DND-41 (cell line): ENCODE data around the gene SON.
A peak's percentile ranks its signal among the peaks of the same experiment; 100 is the strongest.

ENCODE experiments used
- ATAC-seq: fragments of 200-7000 bp; cut with Tn5 transposase; 3 replicates; pipeline ENCODE4 v1.9.1; 2021; ENCODE audit warnings: low read depth; ENCODE audit not compliant: insufficient read depth
- DNase-seq: peaks from one replicate; pipeline ENCODE4 v3.0.0-alpha.2; 2020
- H2AFZ ChIP-seq: 2 replicates; pipeline ENCODE4 v1.6.0; 2012; ENCODE audit warnings: low read depth, low read length
- H3K27ac ChIP-seq: 2 replicates; pipeline ENCODE4 v1.5.1; 2012; ENCODE audit warnings: low read length, inconsistent platforms
- H3K27me3 ChIP-seq: fragments of 200-600 bp; sonication (generic); 2 replicates; pipeline ENCODE4 v1.6.0; 2012; ENCODE audit warnings: low read length, mild to moderate bottlenecking, inconsistent platforms; ENCODE audit not compliant: insufficient read depth, poor library complexity
- H3K36me3 ChIP-seq: 2 replicates; pipeline ENCODE4 v1.5.1; 2012; ENCODE audit warnings: low read length, inconsistent platforms; ENCODE audit not compliant: insufficient read depth
- H3K4me1 ChIP-seq: 2 replicates; pipeline ENCODE4 v1.5.1; 2012; ENCODE audit warnings: mild to moderate bottlenecking, low read length; ENCODE audit not compliant: insufficient read depth
- H3K4me2 ChIP-seq: 2 replicates; pipeline ENCODE4 v1.6.0; 2012; ENCODE audit warnings: mild to moderate bottlenecking, moderate library complexity, low read length, inconsistent platforms; ENCODE audit not compliant: insufficient read depth
- H3K4me3 ChIP-seq, 2 experiments: fragments of 200-600 bp in 1 of 2; shearing (Covaris generic) in 1 of 2; 2 replicates each; pipeline ENCODE4 v1.5.1; 2012 to 2016; ENCODE audit warnings: inconsistent platforms in 2 of 2, low read length in 2 of 2, mild to moderate bottlenecking in 2 of 2, low read depth in 1 of 2, moderate library complexity in 1 of 2
- H3K79me2 ChIP-seq: 2 replicates; pipeline ENCODE4 v1.6.0; 2012; ENCODE audit warnings: low read length, inconsistent platforms; ENCODE audit not compliant: insufficient read depth
- H3K9ac ChIP-seq: 2 replicates; pipeline ENCODE4 v1.6.0; 2012; ENCODE audit warnings: low read depth, mild to moderate bottlenecking, inconsistent platforms, low read length, moderate library complexity
- H3K9me3 ChIP-seq: 2 replicates; pipeline ENCODE4 v1.5.1; 2012; ENCODE audit warnings: low read length, moderate library complexity, mild to moderate bottlenecking, inconsistent platforms; ENCODE audit not compliant: insufficient read depth, severe bottlenecking
- H4K20me1 ChIP-seq: 2 replicates; pipeline ENCODE4 v1.6.0; 2012; ENCODE audit warnings: low read length; ENCODE audit not compliant: insufficient read depth
- CTCF ChIP-seq: IDR thresholded peaks from 2 replicates; pipeline ENCODE4 v1.5.1; 2012; ENCODE audit warnings: borderline replicate concordance, low read length, moderate library complexity, mild to moderate bottlenecking; ENCODE audit not compliant: poor library complexity, severe bottlenecking; ENCODE audit errors: extremely low read depth
- EZH2 ChIP-seq: IDR thresholded peaks from 3 replicates; pipeline ENCODE4 v1.6.1; 2012; ENCODE audit warnings: borderline replicate concordance, low read depth, mild to moderate bottlenecking, moderate library complexity, low read length, inconsistent platforms; ENCODE audit not compliant: severe bottlenecking

Gene SON

GRCh38 chr21:33578214-33578613 lies 35.4 kb downstream of the SON start:
- no peaks in the 10 kb centered on the region for H3K9me3 ChIP-seq
- H3K4me1 ChIP-seq: no peaks in the 10 kb centered on the region
- peaks cover 79% of the 10 kb centered on the region for H3K36me3 ChIP-seq
- H3K27me3 ChIP-seq: no peaks in the 10 kb centered on the region
- no peak overlapping the region for H3K27ac ChIP-seq
- H3K79me2 ChIP-seq: peaks cover 8% of the 10 kb centered on the region; the same call in 1 of the 2 replicates
- TF ChIP-seq EZH2: no peak
- TF ChIP-seq CTCF: no peak
- ATAC-seq (no peak), DNase-seq (no peak)
- no peak overlapping the region for H2AFZ ChIP-seq
- peaks cover 2% of the 10 kb centered on the region; the same call in 1 of the 2 replicates for H4K20me1 ChIP-seq
- no peak overlapping the region for H3K4me3 ChIP-seq
- H3K4me2 ChIP-seq: no peak overlapping the region
- H3K9ac ChIP-seq: no peak overlapping the region

GRCh38 chr21:33578959-33579542 lies 36.2 kb downstream of the SON start:
- DNase-seq (no peak), ATAC-seq (peak; percentile 52)
- H3K36me3 ChIP-seq: peaks cover 76% of the 10 kb centered on the region

GRCh38 chr21:33584455-33584854 lies 41.6 kb downstream of the SON start:
- H3K36me3 ChIP-seq: peaks cover 48% of the 10 kb centered on the region
- no peak overlapping the region for H3K9ac ChIP-seq
- H3K4me3 ChIP-seq: no peak overlapping the region
- H3K4me1 ChIP-seq: peaks cover 28% of the 10 kb centered on the region
- H4K20me1 ChIP-seq: 0 out of 2 replicates have a peak, but pooled peaks cover 4% of the 10 kb centered on the region
- H3K27me3 ChIP-seq: no peaks in the 10 kb centered on the region
- H2AFZ ChIP-seq: no peak overlapping the region
- ATAC-seq: no peak
- DNase-seq: no peak
- H3K27ac ChIP-seq: no peak overlapping the region
- H3K79me2 ChIP-seq: peaks cover 42% of the 10 kb centered on the region
- TF ChIP-seq CTCF (no peak), EZH2 (no peak)
- H3K4me2 ChIP-seq: no peak overlapping the region
- H3K9me3 ChIP-seq: no peaks in the 10 kb centered on the region

More at GRCh38 chr21:33578959-33579542, 36.2 kb downstream of the SON start:
- no peak overlapping the region for H2AFZ ChIP-seq
- no peaks in the 10 kb centered on the region for H3K27me3 ChIP-seq
- H3K4me1 ChIP-seq: no peaks in the 10 kb centered on the region
- TF ChIP-seq EZH2: no peak
- no peak for TF ChIP-seq CTCF
- no peak overlapping the region for H3K9ac ChIP-seq
- H3K4me3 ChIP-seq: no peak overlapping the region
- peaks cover 10% of the 10 kb centered on the region; the same call in 1 of the 2 replicates for H3K79me2 ChIP-seq
- no peak overlapping the region for H3K4me2 ChIP-seq
- no peak overlapping the region for H3K27ac ChIP-seq
- H4K20me1 ChIP-seq: no peaks in the 10 kb centered on the region; the same call in 1 of the 2 replicates
- H3K9me3 ChIP-seq: no peaks in the 10 kb centered on the region
